ENCODE results near the gene ZFX.

- no peak for TF ChIP-seq CTCF (IDR thresholded peaks at IDR 0.05 in 2 of 3, conservative IDR thresholded peaks at IDR 0.05 in 1 of 3; ENCODE audit: control insufficient read depth in 2 of 3, extremely low read depth in 1 of 3, insufficient read depth in 1 of 3, low read depth in 3 of 3, low read length in 3 of 3)
- TF ChIP-seq EP300 (IDR thresholded peaks at IDR 0.05; ENCODE audit: borderline replicate concordance in 1 of 2, control insufficient read depth in 1 of 2, low read depth in 2 of 2, low read length in 2 of 2) = no peak
- TF ChIP-seq KAT2A (conservative IDR thresholded peaks at IDR 0.05; ENCODE audit: control insufficient read depth, low read depth, low read length) = no peak
- TF ChIP-seq SMAD1 (IDR thresholded peaks at IDR 0.05; ENCODE audit: low read depth, partially characterized antibody) = no peak
- no peak for TF ChIP-seq SMARCA5 (IDR thresholded peaks at IDR 0.05)
- TF ChIP-seq STAT1 (conservative IDR thresholded peaks at IDR 0.05) = no peak
- no peak for TF ChIP-seq MYC (IDR thresholded peaks at IDR 0.05; ENCODE audit: insufficient read depth, insufficient read length, insufficient replicate concordance, low read length, severe bottlenecking)
- no peak for TF ChIP-seq JUNB (IDR thresholded peaks at IDR 0.05)
- no peak for TF ChIP-seq ZBTB33 (IDR thresholded peaks at IDR 0.05)
- no peak for TF ChIP-seq NR2C1 (IDR thresholded peaks at IDR 0.05)
- no peak for TF ChIP-seq SMAD5 (IDR thresholded peaks at IDR 0.05; ENCODE audit: low read depth)
- no peak for TF ChIP-seq PRDM15 (CRISPR knock-in tag; IDR thresholded peaks at IDR 0.05)
- no peak for TF ChIP-seq BCL3 (IDR thresholded peaks at IDR 0.05; ENCODE audit: borderline replicate concordance, insufficient read depth, low read depth, low read length, poor library complexity, severe bottlenecking)
- no peak for TF ChIP-seq MAX (IDR thresholded peaks at IDR 0.05; ENCODE audit: low read depth, low read length)
Measured at GRCh38 chrX:24137192-24137591, 12.3 kb upstream of the ZFX start.
